Adrenal gland (tissue), 12 donors: ENCODE data around the gene IFITM5. TPM values are rescaled to one million over a fixed set of nuclear protein-coding genes. Genes with fewer than 3 reads are reported as not detected.

Experiments used
- DNase-seq, 7 donors: peaks; one replicate each; pipeline ENCODE4 v3.0.0-alpha.2; 2019 to 2020
- H3K27ac ChIP-seq, 5 donors: fragments of 200-600 bp; sonication (generic) in 4 of 5; 1 replicate in 3 of 5; 2 replicates in 2 of 5; pipeline versions ENCODE4 v1.5.1 to v1.8.0; 2016 to 2020; ENCODE audit warnings: mild to moderate bottlenecking in 1 of 5
- H3K27me3 ChIP-seq: fragments of 200-600 bp; 2 replicates; pipeline ENCODE4 v1.8.0; 2021
- H3K36me3 ChIP-seq, 2 donors: fragments of 200-600 bp; replicated peaks in 1 of 2; 1 replicate in 1 of 2; 2 replicates in 1 of 2; pipeline versions ENCODE4 v1.5.1 to v1.8.0; 2018 to 2022
- H3K4me1 ChIP-seq, 2 donors: fragments of 200-600 bp; replicated peaks in 1 of 2; 1 replicate in 1 of 2; 2 replicates in 1 of 2; pipeline versions ENCODE4 v1.5.1 to v1.8.0; 2018 to 2021
- H3K4me3 ChIP-seq, 4 donors: fragments of 200-600 bp; sonication (generic) in 3 of 4; one replicate each; pipeline ENCODE4 v1.5.1; 2016 to 2018
- H3K9me3 ChIP-seq, 3 donors: fragments of 200-600 bp; sonication (generic) in 1 of 3; replicated peaks in 1 of 3; 1 replicate in 2 of 3; 2 replicates in 1 of 3; pipeline versions ENCODE4 v1.5.1 to v1.8.0; 2016 to 2021
- CTCF ChIP-seq, 6 experiments: fragments of 450-650 bp in 4 of 6; fragments of 200-600 bp in 2 of 6; sonication (generic) in 1 of 6; IDR thresholded peaks; 1 replicate in 5 of 6; 2 replicates in 1 of 6; pipeline versions ENCODE4 v1.5.1 to v1.8.0; 2016 to 2021; ENCODE audit warnings: antibody characterized with exemption in 6 of 6, mild to moderate bottlenecking in 2 of 6, moderate library complexity in 1 of 6
- POLR2A ChIP-seq, 2 donors: fragments of 450-650 bp; IDR thresholded peaks; one replicate each; pipeline ENCODE4 v1.6.1; 2017; ENCODE audit warnings: antibody characterized with exemption in 2 of 2, mild to moderate bottlenecking in 2 of 2, moderate library complexity in 1 of 2
- WGBS, 4 donors: extraction: QIAGEN DNeasy Blood & Tissue Kit in 2 of 4; methylation state at CpG; one replicate each; pipeline versions ENCODE4 v1.1.5 to v1.1.7; 2013 to 2017; 5-methylcytosine and 5-hydroxymethylcytosine counted together
- intact Hi-C, 2 donors: fragments of 100-400 bp; cut with DNase I; formaldehyde crosslinking; loops; one replicate each; pipeline versions ENCODE4 v1.14.1 to v1.15.0; 2022 to 2023
- polyA plus RNA-seq, 3 donors: library from polyadenylated mRNA; stranded (reverse); fragments of 200-250 nt in 2 of 3; fragments of 350-450 nt in 1 of 3; fragmentation: Illumina TruSeq in 1 of 3; extraction: RNeasy Lipid Tissue Mini Kit (QIAGEN cat#74804) in 1 of 3; gene quantifications; one replicate each; pipeline ENCODE4 v1.2.3, GENCODE V29; 2013 to 2014
- total RNA-seq, 9 donors: library from RNA; depleted of rRNA in 4 of 9; stranded (reverse); fragments of >200 nt in 4 of 9; fragments of 120-200 nt in 1 of 9; fragmentation: NEBNext Ultra II Directional in 1 of 9; extraction: Animal tissue kit (Norgen Biotek cat#: 25700) in 1 of 9; gene quantifications; one replicate each; pipeline versions ENCODE4 v1.1.0 to v1.2.4, GENCODE V29; 2013 to 2023
- donor health status: healthy with polysubstance abuse.
- donor health status: Bipolar disorder and iron deficiency.
- donor health status: DM: yes; HTN: yes; CAD: no.
- donor health status: DM: no; HTN: no; CAD: no.
- donor health status: DM: no; HTN: no; CAD: no.
- donor health status: DM: yes; HTN: yes; CAD: no.

The IFITM5 gene
- total and polyA plus RNA-seq, 12 donors: not detected

- H3K4me1 ChIP-seq: peaks cover 0 to 13% of the 10 kb centered on the region in 2 donors
- H3K36me3 ChIP-seq: no peaks in the 10 kb centered on the region
- H3K4me3 ChIP-seq: no peak overlapping the region
- intact Hi-C loops: no loop called here
- TF ChIP-seq CTCF (IDR thresholded peaks at IDR 0.05): no peak
- TF ChIP-seq POLR2A (IDR thresholded peaks at IDR 0.05): no peak
- no peak overlapping the region for H3K27ac ChIP-seq
- 46 to 61% (median 50%) methylated on average over 11 to 13 of the region's 13 CpGs for WGBS, 4 donors
- H3K9me3 ChIP-seq: no peaks in the 10 kb centered on the region
- H3K27me3 ChIP-seq: peaks cover 48% of the 10 kb centered on the region
- DNase-seq: peak in 1 of 7 donors; percentile 7
These were observed 16.5 kb downstream of the IFITM5 start for GRCh38 chr11:282630-283360.

- no peaks in the 10 kb centered on the region for H3K36me3 ChIP-seq
- H3K4me3 ChIP-seq: no peak overlapping the region
- intact Hi-C loops: no loop called here
- H3K27ac ChIP-seq: no peak overlapping the region
- WGBS, 4 donors: 46 to 75% (median 63%) methylated on average over 4 of the region's 4 CpGs
- TF ChIP-seq POLR2A (IDR thresholded peaks at IDR 0.05): no peak
- H3K4me1 ChIP-seq: peaks cover 0 to 13% of the 10 kb centered on the region in 2 donors
- no peaks in the 10 kb centered on the region for H3K9me3 ChIP-seq
- peak in 1 of 7 donors; percentile 3 for DNase-seq
- peaks cover 48% of the 10 kb centered on the region for H3K27me3 ChIP-seq
These were observed 17.2 kb downstream of the IFITM5 start for GRCh38 chr11:282171-282570.

DNA sequence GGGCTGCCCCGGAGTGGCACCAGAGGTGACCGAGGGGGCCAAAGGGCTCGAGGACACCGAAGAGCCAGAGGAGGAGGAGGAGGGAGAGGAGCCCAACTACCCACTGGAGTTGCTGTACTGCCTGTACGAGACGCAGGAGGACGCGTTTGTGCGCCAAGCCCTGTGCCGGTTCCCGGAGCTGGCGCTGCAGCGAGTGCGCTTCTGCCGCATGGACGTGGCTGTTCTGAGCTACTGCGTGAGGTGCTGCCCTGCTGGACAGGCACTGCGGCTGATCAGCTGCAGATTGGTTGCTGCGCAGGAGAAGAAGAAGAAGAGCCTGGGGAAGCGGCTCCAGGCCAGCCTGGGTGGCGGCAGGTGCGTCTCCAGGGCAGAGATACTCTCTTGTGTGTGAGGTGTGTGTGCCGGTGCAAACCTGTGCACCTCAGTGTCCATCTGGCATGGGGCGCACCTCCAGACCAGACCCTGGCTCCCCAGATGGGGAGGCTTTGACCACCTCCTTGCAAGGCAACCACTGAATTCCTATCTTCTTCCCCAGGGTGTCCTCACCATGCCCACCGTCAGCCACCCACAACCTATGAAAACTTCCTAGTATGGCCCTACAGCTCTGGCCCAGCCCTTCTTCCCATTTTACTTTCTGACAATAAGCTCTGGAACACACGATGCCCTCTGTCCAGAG lies 17.7 kb downstream of the IFITM5 start:
- DNase-seq: peak in 1 of 7 donors; percentile 2
- TF ChIP-seq CTCF (IDR thresholded peaks at IDR 0.05): no peak
- TF ChIP-seq POLR2A (IDR thresholded peaks at IDR 0.05): no peak
- intact Hi-C loops: no loop called here

GRCh38 chr11:280706-281485 lies 18.4 kb downstream of the IFITM5 start:
- 7 to 28% (median 9%) methylated on average over 10 to 79 of the region's 79 CpGs for WGBS, 4 donors
- peaks cover 48% of the 10 kb centered on the region for H3K27me3 ChIP-seq
- H3K4me1 ChIP-seq: peaks cover 0 to 13% of the 10 kb centered on the region in 2 donors
- H3K4me3 ChIP-seq: peak overlapping the region in 1 of 4 donors; percentile 28
- no peaks in the 10 kb centered on the region for H3K36me3 ChIP-seq
- DNase-seq: peak in 1 of 7 donors; percentile 6
- H3K9me3 ChIP-seq: no peaks in the 10 kb centered on the region
- no peak overlapping the region for H3K27ac ChIP-seq
- TF ChIP-seq POLR2A (IDR thresholded peaks at IDR 0.05) (no peak), CTCF (IDR thresholded peaks at IDR 0.05) (no peak)
- intact Hi-C loops: no loop called here

More for the DNA sequence above, 17.7 kb downstream of the IFITM5 start:
- H3K36me3 ChIP-seq: no peaks in the 10 kb centered on the region
- H3K9me3 ChIP-seq: no peaks in the 10 kb centered on the region
- WGBS, 4 donors: 23 to 41% (median 36%) methylated on average over 8 to 26 of the region's 26 CpGs
- H3K4me3 ChIP-seq: no peak overlapping the region
- H3K27me3 ChIP-seq: peaks cover 48% of the 10 kb centered on the region
- H3K27ac ChIP-seq: no peak overlapping the region
- peaks cover 0 to 13% of the 10 kb centered on the region in 2 donors for H3K4me1 ChIP-seq
